ENCODE results near the gene SPATA31C1. TPM values are rescaled to one million over a fixed set of nuclear protein-coding genes. Genes with fewer than 3 reads are reported as not detected.

SPATA31C1 gene
- total and polyA plus RNA-seq, 2 donors (not counting 1 experiment from before 2014, with no cell fraction given) = not detected

GRCh38 chr9:87957839-87958238, 40.1 kb downstream of the SPATA31C1 start:
- ATAC-seq (ENCODE audit: low read depth) (no peak), DNase-seq (no peak)
- H3K4me3 ChIP-seq (ENCODE audit: control extremely low read depth in 1 of 5, extremely low read depth in 1 of 5, insufficient read depth in 1 of 5, low read depth in 2 of 5, low read length in 4 of 5) = no peak overlapping the region
- no peak overlapping the region for H2AFZ ChIP-seq (ENCODE audit: insufficient read depth, low read depth, low read length, poor library complexity, severe bottlenecking)
- H3K9me3 Mint-ChIP-seq (ENCODE audit: insufficient read depth) = no peaks in the 10 kb centered on the region
- no peak overlapping the region for H3K4me3 Mint-ChIP-seq
- H3K9ac ChIP-seq (ENCODE audit: low read length) = no peak overlapping the region
- no peak overlapping the region for H3K4me2 ChIP-seq (replicated peaks; ENCODE audit: low read depth, low read length, poor library complexity, severe bottlenecking)
- 27% methylated on average over 4 of the region's 7 CpGs for WGBS (ENCODE audit: insufficient coverage)
- ChIA-PET POLR2A (no interaction called here), CTCF (interaction anchor here (0.7 kb wide), 1 partner anchor 272 kb away, joined by 6 read pairs; no protein-coding TSS in a partner anchor)
- H3K27me3 Mint-ChIP-seq = peaks cover 25% of the 10 kb centered on the region
- no peaks in the 10 kb centered on the region for H3K4me1 Mint-ChIP-seq
- H3K27me3 ChIP-seq (replicated peaks in 1 of 4; ENCODE audit: control extremely low read depth in 1 of 4, control insufficient read depth in 3 of 4, insufficient read depth in 4 of 4, low read length in 3 of 4) = no peaks in the 10 kb centered on the region
- no peaks in the 10 kb centered on the region for H3K9me3 ChIP-seq (ENCODE audit: control extremely low read depth in 1 of 3, control insufficient read depth in 2 of 3, insufficient read depth in 1 of 3, low read length in 2 of 3)
- no peaks in the 10 kb centered on the region for H3K36me3 ChIP-seq (replicated peaks in 1 of 2; ENCODE audit: control extremely low read depth in 1 of 2, control insufficient read depth in 1 of 2, extremely low read depth in 1 of 2, insufficient read depth in 2 of 2, low read length in 1 of 2)
- H3K27ac ChIP-seq (ENCODE audit: low read length in 2 of 2) = no peak overlapping the region
- no peaks in the 10 kb centered on the region for H3K4me1 ChIP-seq (ENCODE audit: control insufficient read depth in 2 of 2, insufficient read depth in 2 of 2, low read length in 2 of 2)
- intact Hi-C loops (cut with micrococcal nuclease) = no loop called here
- no peaks in the 10 kb centered on the region for H3K79me2 ChIP-seq (ENCODE audit: control insufficient read depth, insufficient read depth, low read length)
- TF ChIP-seq EZH2 (IDR thresholded peaks at IDR 0.05; ENCODE audit: borderline replicate concordance, insufficient read depth, low read depth, low read length, poor library complexity, severe bottlenecking) (no peak), CTCF (IDR thresholded peaks at IDR 0.05) (no peak)
- no peaks in the 10 kb centered on the region for H4K20me1 ChIP-seq (ENCODE audit: control insufficient read depth, insufficient read depth, low read length, poor library complexity, severe bottlenecking)
- H3K27ac Mint-ChIP-seq = no peak overlapping the region

GRCh38 chr9:87958591-87958990, 40.8 kb downstream of the SPATA31C1 start:
- no peak for DNase-seq
- H3K27me3 ChIP-seq (replicated peaks in 1 of 4; ENCODE audit: control extremely low read depth in 1 of 4, control insufficient read depth in 3 of 4, insufficient read depth in 4 of 4, low read length in 3 of 4) = no peaks in the 10 kb centered on the region
- CTCF ChIA-PET = no interaction called here
- H3K36me3 ChIP-seq (replicated peaks in 1 of 2; ENCODE audit: control extremely low read depth in 1 of 2, control insufficient read depth in 1 of 2, extremely low read depth in 1 of 2, insufficient read depth in 2 of 2, low read length in 1 of 2) = no peaks in the 10 kb centered on the region
- H3K4me1 Mint-ChIP-seq = no peaks in the 10 kb centered on the region
- H2AFZ ChIP-seq (ENCODE audit: insufficient read depth, low read depth, low read length, poor library complexity, severe bottlenecking) = no peak overlapping the region
- intact Hi-C loops (cut with micrococcal nuclease) = no loop called here
- no peaks in the 10 kb centered on the region for H3K4me1 ChIP-seq (ENCODE audit: control insufficient read depth in 2 of 2, insufficient read depth in 2 of 2, low read length in 2 of 2)
- no peaks in the 10 kb centered on the region for H3K9me3 ChIP-seq (ENCODE audit: control extremely low read depth in 1 of 3, control insufficient read depth in 2 of 3, insufficient read depth in 1 of 3, low read length in 2 of 3)
- no peak overlapping the region for H3K27ac Mint-ChIP-seq
- H3K9me3 Mint-ChIP-seq (ENCODE audit: insufficient read depth) = no peaks in the 10 kb centered on the region
- TF ChIP-seq CTCF (IDR thresholded peaks at IDR 0.05) = no peak
- no peak for TF ChIP-seq EZH2 (IDR thresholded peaks at IDR 0.05; ENCODE audit: borderline replicate concordance, insufficient read depth, low read depth, low read length, poor library complexity, severe bottlenecking)
- no peaks in the 10 kb centered on the region for H3K79me2 ChIP-seq (ENCODE audit: control insufficient read depth, insufficient read depth, low read length)
- H3K4me3 Mint-ChIP-seq = no peak overlapping the region
- H3K4me3 ChIP-seq (ENCODE audit: control extremely low read depth in 1 of 5, extremely low read depth in 1 of 5, insufficient read depth in 1 of 5, low read depth in 2 of 5, low read length in 4 of 5) = no peak overlapping the region
- no peak overlapping the region for H3K9ac ChIP-seq (ENCODE audit: low read length)
- H4K20me1 ChIP-seq (ENCODE audit: control insufficient read depth, insufficient read depth, low read length, poor library complexity, severe bottlenecking) = no peaks in the 10 kb centered on the region
- POLR2A ChIA-PET = no interaction called here
- H3K4me2 ChIP-seq (replicated peaks; ENCODE audit: low read depth, low read length, poor library complexity, severe bottlenecking) = no peak overlapping the region
- no peak overlapping the region for H3K27ac ChIP-seq (ENCODE audit: low read length in 2 of 2)
- peaks cover 27% of the 10 kb centered on the region for H3K27me3 Mint-ChIP-seq
- no peak for ATAC-seq (ENCODE audit: low read depth)
- 80% methylated on average over 1 of the region's 1 CpG for WGBS (ENCODE audit: insufficient coverage)
